DND-41 (cell line): ENCODE results near the gene UNC13C.
"Not testable (repeated sequence)": the region's sequence is repeated elsewhere in the genome, so short reads cannot be mapped to it uniquely, and the experiment has no call there.

Experiments used
- EZH2 ChIP-seq: IDR thresholded peaks from 3 replicates; pipeline ENCODE4 v1.6.1; 2012; ENCODE audit warnings: borderline replicate concordance, low read depth, mild to moderate bottlenecking, moderate library complexity, low read length, inconsistent platforms; ENCODE audit not compliant: severe bottlenecking
- TF ChIP-seq, protein P1 (sequence below): IDR thresholded peaks from 2 replicates; pipeline ENCODE4 v1.5.1; 2012; ENCODE audit warnings: borderline replicate concordance, low read length, moderate library complexity, mild to moderate bottlenecking; ENCODE audit not compliant: poor library complexity, severe bottlenecking; ENCODE audit errors: extremely low read depth

DNA sequence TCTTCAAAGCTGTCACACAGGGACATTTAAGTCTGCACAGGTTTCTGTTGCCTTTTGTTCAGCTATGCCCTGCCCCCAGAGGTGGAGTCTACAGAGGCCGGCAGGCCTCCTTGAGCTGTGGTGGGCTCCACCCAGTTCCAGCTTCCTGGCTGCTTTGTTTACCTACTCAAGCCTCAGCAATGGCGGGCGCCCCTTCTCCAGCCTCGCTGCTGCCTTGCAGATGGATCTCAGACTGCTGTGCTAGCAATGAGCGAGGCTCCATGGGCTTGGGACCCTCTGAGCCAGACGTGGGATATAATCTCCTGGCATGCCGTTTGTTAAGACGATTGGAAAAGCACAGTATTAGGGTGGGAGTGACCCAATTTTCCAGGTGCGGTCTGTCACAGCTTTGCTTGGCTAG, 472.0 kb downstream of the UNC13C start:
- TF ChIP-seq, protein P1, sequence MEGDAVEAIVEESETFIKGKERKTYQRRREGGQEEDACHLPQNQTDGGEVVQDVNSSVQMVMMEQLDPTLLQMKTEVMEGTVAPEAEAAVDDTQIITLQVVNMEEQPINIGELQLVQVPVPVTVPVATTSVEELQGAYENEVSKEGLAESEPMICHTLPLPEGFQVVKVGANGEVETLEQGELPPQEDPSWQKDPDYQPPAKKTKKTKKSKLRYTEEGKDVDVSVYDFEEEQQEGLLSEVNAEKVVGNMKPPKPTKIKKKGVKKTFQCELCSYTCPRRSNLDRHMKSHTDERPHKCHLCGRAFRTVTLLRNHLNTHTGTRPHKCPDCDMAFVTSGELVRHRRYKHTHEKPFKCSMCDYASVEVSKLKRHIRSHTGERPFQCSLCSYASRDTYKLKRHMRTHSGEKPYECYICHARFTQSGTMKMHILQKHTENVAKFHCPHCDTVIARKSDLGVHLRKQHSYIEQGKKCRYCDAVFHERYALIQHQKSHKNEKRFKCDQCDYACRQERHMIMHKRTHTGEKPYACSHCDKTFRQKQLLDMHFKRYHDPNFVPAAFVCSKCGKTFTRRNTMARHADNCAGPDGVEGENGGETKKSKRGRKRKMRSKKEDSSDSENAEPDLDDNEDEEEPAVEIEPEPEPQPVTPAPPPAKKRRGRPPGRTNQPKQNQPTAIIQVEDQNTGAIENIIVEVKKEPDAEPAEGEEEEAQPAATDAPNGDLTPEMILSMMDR, result not testable (repeated sequence)
- TF ChIP-seq EZH2, result not testable (repeated sequence)
